DOHH2 (cell line): ENCODE measurements around the gene TEAD4.

Experiments
- H3F3A ChIP-seq: fragments of 200-600 bp; sonication (generic), shearing (Covaris generic); 2 replicates; pipeline ENCODE4 v1.6.0; 2016; ENCODE audit warnings: antibody characterized with exemption, mild to moderate bottlenecking; ENCODE audit not compliant: control insufficient read depth, insufficient read depth
- H3K27ac ChIP-seq: fragments of 200-600 bp; sonication (generic); 2 replicates; pipeline ENCODE4 v1.5.1; 2014; ENCODE audit warnings: low read depth, mild to moderate bottlenecking, low read length, moderate library complexity
- H3K27me3 ChIP-seq: fragments of 200-600 bp; sonication (generic); 2 replicates; pipeline ENCODE4 v1.6.1; 2014; ENCODE audit warnings: mild to moderate bottlenecking, low read length, mixed read lengths; ENCODE audit not compliant: control insufficient read depth
- H3K36me3 ChIP-seq: fragments of 200-600 bp; sonication (generic); 2 replicates; pipeline ENCODE4 v1.6.1; 2014; ENCODE audit warnings: mild to moderate bottlenecking, low read length, moderate library complexity, mixed read lengths; ENCODE audit not compliant: control insufficient read depth
- H3K4me1 ChIP-seq: fragments of 200-600 bp; sonication (generic); 2 replicates; pipeline ENCODE4 v1.6.1; 2014; ENCODE audit warnings: mild to moderate bottlenecking, low read length, mixed read lengths; ENCODE audit not compliant: control insufficient read depth
- H3K4me2 ChIP-seq: fragments of 200-600 bp; sonication (generic); 2 replicates; pipeline ENCODE4 v1.6.0; 2014; ENCODE audit warnings: mild to moderate bottlenecking, low read length, moderate library complexity
- H3K4me3 ChIP-seq: fragments of 200-600 bp; sonication (generic); 2 replicates; pipeline ENCODE4 v1.5.1; 2014; ENCODE audit warnings: mild to moderate bottlenecking, low read length, mixed read lengths
- H3K79me2 ChIP-seq: fragments of 200-600 bp; sonication (generic); 2 replicates; pipeline ENCODE4 v1.6.1; 2014; ENCODE audit warnings: mild to moderate bottlenecking, low read length, mixed read lengths; ENCODE audit not compliant: control insufficient read depth
- H3K9me2 ChIP-seq: fragments of 200-600 bp; sonication (generic); replicated peaks from 2 replicates; pipeline ENCODE4 v1.6.1; 2014; ENCODE audit warnings: mild to moderate bottlenecking, low read length, mixed read lengths; ENCODE audit not compliant: control insufficient read depth
- H3K9me3 ChIP-seq: fragments of 200-600 bp; sonication (generic); 2 replicates; pipeline ENCODE4 v1.6.1; 2014; ENCODE audit warnings: antibody characterized with exemption, low read length, mixed read lengths; ENCODE audit not compliant: control insufficient read depth, insufficient read depth
- H4K20me1 ChIP-seq: fragments of 200-600 bp; sonication (generic); 2 replicates; pipeline ENCODE4 v1.6.0; 2014; ENCODE audit warnings: low read depth, mild to moderate bottlenecking, antibody characterized with exemption, low read length, moderate library complexity; ENCODE audit not compliant: control insufficient read depth, insufficient read depth
- EZH2phosphoT487 ChIP-seq: fragments of 200-600 bp; sonication (generic); IDR thresholded peaks from 2 replicates; pipeline ENCODE4 v1.6.1; 2017; ENCODE audit warnings: borderline replicate concordance, mild to moderate bottlenecking, antibody characterized with exemption, low read length, moderate library complexity, mixed read lengths
- TF ChIP-seq, protein P1 (sequence below): fragments of 200-600 bp; sonication (generic); IDR thresholded peaks from one replicate; pipeline ENCODE4 v1.5.1; 2014; ENCODE audit warnings: antibody characterized with exemption, mild to moderate bottlenecking, low read depth, low read length; ENCODE audit not compliant: poor library complexity, severe bottlenecking

TEAD4 gene

GRCh38 chr12:3020850-3021435, 61.7 kb downstream of the TEAD4 start:
- Histone ChIP-seq H3K79me2 (no peaks in the 10 kb centered on the region), H3K27me3 (no peaks in the 10 kb centered on the region), H3F3A (no peaks in the 10 kb centered on the region), H3K4me2 (no peak overlapping the region), H3K9me2 (no peaks in the 10 kb centered on the region), H3K9me3 (no peaks in the 10 kb centered on the region), H3K27ac (no peak overlapping the region), H3K4me3 (no peak overlapping the region), H3K4me1 (no peaks in the 10 kb centered on the region), H4K20me1 (no peaks in the 10 kb centered on the region), H3K36me3 (no peaks in the 10 kb centered on the region)
- no peak for TF ChIP-seq EZH2phosphoT487
- TF ChIP-seq, protein P1, sequence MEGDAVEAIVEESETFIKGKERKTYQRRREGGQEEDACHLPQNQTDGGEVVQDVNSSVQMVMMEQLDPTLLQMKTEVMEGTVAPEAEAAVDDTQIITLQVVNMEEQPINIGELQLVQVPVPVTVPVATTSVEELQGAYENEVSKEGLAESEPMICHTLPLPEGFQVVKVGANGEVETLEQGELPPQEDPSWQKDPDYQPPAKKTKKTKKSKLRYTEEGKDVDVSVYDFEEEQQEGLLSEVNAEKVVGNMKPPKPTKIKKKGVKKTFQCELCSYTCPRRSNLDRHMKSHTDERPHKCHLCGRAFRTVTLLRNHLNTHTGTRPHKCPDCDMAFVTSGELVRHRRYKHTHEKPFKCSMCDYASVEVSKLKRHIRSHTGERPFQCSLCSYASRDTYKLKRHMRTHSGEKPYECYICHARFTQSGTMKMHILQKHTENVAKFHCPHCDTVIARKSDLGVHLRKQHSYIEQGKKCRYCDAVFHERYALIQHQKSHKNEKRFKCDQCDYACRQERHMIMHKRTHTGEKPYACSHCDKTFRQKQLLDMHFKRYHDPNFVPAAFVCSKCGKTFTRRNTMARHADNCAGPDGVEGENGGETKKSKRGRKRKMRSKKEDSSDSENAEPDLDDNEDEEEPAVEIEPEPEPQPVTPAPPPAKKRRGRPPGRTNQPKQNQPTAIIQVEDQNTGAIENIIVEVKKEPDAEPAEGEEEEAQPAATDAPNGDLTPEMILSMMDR = no peak

GRCh38 chr12:3022411-3022810, 63.2 kb downstream of the TEAD4 start:
- no peak for TF ChIP-seq EZH2phosphoT487
- H4K20me1 ChIP-seq = no peaks in the 10 kb centered on the region
- no peak overlapping the region for H3K27ac ChIP-seq
- no peaks in the 10 kb centered on the region for H3K27me3 ChIP-seq
- H3F3A ChIP-seq = no peaks in the 10 kb centered on the region
- H3K4me3 ChIP-seq = no peak overlapping the region
- H3K9me2 ChIP-seq = no peaks in the 10 kb centered on the region
- no peaks in the 10 kb centered on the region for H3K79me2 ChIP-seq
- no peaks in the 10 kb centered on the region for H3K9me3 ChIP-seq
- H3K36me3 ChIP-seq = 0 out of 2 replicates have a peak, but pooled peaks cover 3% of the 10 kb centered on the region
- no peaks in the 10 kb centered on the region for H3K4me1 ChIP-seq
- H3K4me2 ChIP-seq = no peak overlapping the region

DNA sequence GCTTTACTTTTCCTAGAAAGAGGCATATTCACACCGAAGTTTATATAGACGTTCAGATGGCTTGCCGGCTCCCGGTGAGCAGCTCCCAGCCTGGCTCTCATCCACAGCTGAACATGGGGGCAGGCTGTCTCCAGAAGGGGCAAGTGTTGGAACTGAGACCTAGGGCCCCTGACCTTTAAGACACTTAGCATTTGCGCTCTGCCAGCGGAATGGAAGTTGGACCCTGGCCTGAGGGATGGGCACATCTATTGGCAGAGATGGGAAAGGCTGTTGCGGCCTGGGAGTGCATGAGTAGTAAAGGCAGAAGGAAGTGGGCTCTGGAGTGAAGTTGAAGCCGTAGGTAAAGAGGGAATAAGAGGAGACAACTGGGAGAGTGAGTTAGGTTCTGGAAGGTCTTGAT, 63.8 kb downstream of the TEAD4 start:
- H3K27me3 ChIP-seq = no peaks in the 10 kb centered on the region
- H3K9me3 ChIP-seq = no peaks in the 10 kb centered on the region
- H3F3A ChIP-seq = no peaks in the 10 kb centered on the region
- no peak overlapping the region for H3K4me3 ChIP-seq
- H3K4me1 ChIP-seq = no peaks in the 10 kb centered on the region
- no peaks in the 10 kb centered on the region for H3K79me2 ChIP-seq
- H3K9me2 ChIP-seq = no peaks in the 10 kb centered on the region
- no peak for TF ChIP-seq EZH2phosphoT487
- TF ChIP-seq, protein P1 = no peak
- 0 out of 2 replicates have a peak, but pooled peaks cover 3% of the 10 kb centered on the region for H3K36me3 ChIP-seq
- H3K4me2 ChIP-seq = no peak overlapping the region
- no peaks in the 10 kb centered on the region for H4K20me1 ChIP-seq
- no peak overlapping the region for H3K27ac ChIP-seq

- H3K27me3 ChIP-seq = no peaks in the 10 kb centered on the region
- TF ChIP-seq, protein P1 = no peak
- no peak for TF ChIP-seq EZH2phosphoT487
- H3K4me3 ChIP-seq = no peak overlapping the region
- no peaks in the 10 kb centered on the region for H3K9me3 ChIP-seq
- H3K4me2 ChIP-seq = no peak overlapping the region
- H3F3A ChIP-seq = no peaks in the 10 kb centered on the region
- H3K79me2 ChIP-seq = no peaks in the 10 kb centered on the region
- H3K9me2 ChIP-seq = no peaks in the 10 kb centered on the region
- 0 out of 2 replicates have a peak, but pooled peaks cover 3% of the 10 kb centered on the region for H3K36me3 ChIP-seq
- no peaks in the 10 kb centered on the region for H3K4me1 ChIP-seq
- no peaks in the 10 kb centered on the region for H4K20me1 ChIP-seq
- H3K27ac ChIP-seq = no peak overlapping the region
These were observed 68.9 kb downstream of the TEAD4 start for GRCh38 chr12:3028108-3028507.
